ENCODE measurements around the gene OOEP.
"Not testable (repeated sequence)": the region's sequence is repeated elsewhere in the genome, so short reads cannot be mapped to it uniquely, and the experiment has no call there.

The OOEP gene

GRCh38 chr6:73382462-73383113 lies 12.9 kb upstream of the OOEP start:
- H3K9me2 ChIP-seq (replicated peaks; ENCODE audit: insufficient read depth, low read length): no peaks in the 10 kb centered on the region
- H3K4me1 ChIP-seq (ENCODE audit: low read length): no peaks in the 10 kb centered on the region
- H2AFZ ChIP-seq (ENCODE audit: low read length): no peak overlapping the region
- H3K36me3 ChIP-seq (replicated peaks; ENCODE audit: insufficient read depth, low read length): no peaks in the 10 kb centered on the region
- H3K27ac ChIP-seq (ENCODE audit: low read length): no peak overlapping the region
- no peaks in the 10 kb centered on the region for H3K27me3 ChIP-seq (replicated peaks; ENCODE audit: insufficient read depth, low read length)
- H3F3A ChIP-seq (ENCODE audit: insufficient read depth, low read length): no peaks in the 10 kb centered on the region
- no peaks in the 10 kb centered on the region for H3K9me3 ChIP-seq (replicated peaks; ENCODE audit: insufficient read depth, low read length)
- TF ChIP-seq EZH2 (optimal IDR thresholded peaks at IDR 0.05; ENCODE audit: low read depth, low read length): no peak
- no peak for TF ChIP-seq EZH2phosphoT487 (IDR thresholded peaks at IDR 0.05; ENCODE audit: low read length)
- no peak for TF ChIP-seq CTCF (IDR thresholded peaks at IDR 0.05; ENCODE audit: low read length)
- no peak overlapping the region for H3K4me2 ChIP-seq (ENCODE audit: low read depth, low read length)
- no peaks in the 10 kb centered on the region for H3K79me2 ChIP-seq (ENCODE audit: low read length)
- no peaks in the 10 kb centered on the region for H4K20me1 ChIP-seq (ENCODE audit: insufficient read depth, low read length)
- no peak overlapping the region for H3K9ac ChIP-seq (ENCODE audit: low read length)
- no peak for DNase-seq
- H3K4me3 ChIP-seq (ENCODE audit: low read length): no peak overlapping the region

DNA sequence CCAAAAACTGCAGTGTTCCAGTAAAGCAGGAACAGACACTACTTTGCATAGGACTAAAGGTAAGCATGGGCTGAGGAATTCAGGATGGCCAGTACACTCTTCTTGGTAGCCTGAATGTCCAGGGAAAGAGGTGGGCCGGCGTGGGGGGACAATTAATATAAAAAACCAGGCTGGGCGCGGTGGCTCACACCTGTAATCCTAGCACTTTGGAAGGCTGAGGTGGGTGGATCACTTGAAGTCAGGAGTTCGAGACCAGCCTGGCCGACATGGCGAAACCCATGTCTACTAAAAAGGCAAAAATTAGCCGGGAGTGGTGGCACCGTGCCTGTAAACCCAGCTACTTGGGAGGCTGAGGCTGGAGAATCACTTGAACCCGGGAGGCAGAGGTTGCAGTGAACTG lies 11.8 kb upstream of the OOEP start:
- H3K4me2 ChIP-seq (ENCODE audit: low read depth, low read length); H4K20me1 ChIP-seq (ENCODE audit: insufficient read depth, low read length); DNase-seq; H3K4me3 ChIP-seq (ENCODE audit: low read length); H3K27me3 ChIP-seq (replicated peaks; ENCODE audit: insufficient read depth, low read length); H3K27ac ChIP-seq (ENCODE audit: low read length); H3F3A ChIP-seq (ENCODE audit: insufficient read depth, low read length); H3K4me1 ChIP-seq (ENCODE audit: low read length); H3K79me2 ChIP-seq (ENCODE audit: low read length); H3K36me3 ChIP-seq (replicated peaks; ENCODE audit: insufficient read depth, low read length); H3K9ac ChIP-seq (ENCODE audit: low read length); H2AFZ ChIP-seq (ENCODE audit: low read length); H3K9me2 ChIP-seq (replicated peaks; ENCODE audit: insufficient read depth, low read length); H3K9me3 ChIP-seq (replicated peaks; ENCODE audit: insufficient read depth, low read length): not testable (repeated sequence)

GRCh38 chr6:73377225-73377624 lies 7.5 kb upstream of the OOEP start:
- no peak for TF ChIP-seq EZH2 (optimal IDR thresholded peaks at IDR 0.05; ENCODE audit: low read depth, low read length)
- TF ChIP-seq EZH2phosphoT487 (IDR thresholded peaks at IDR 0.05; ENCODE audit: low read length): no peak
- TF ChIP-seq CTCF (IDR thresholded peaks at IDR 0.05; ENCODE audit: low read length): no peak
- Histone ChIP-seq H3K9me3 (replicated peaks; ENCODE audit: insufficient read depth, low read length) (no peaks in the 10 kb centered on the region), H3K36me3 (replicated peaks; ENCODE audit: insufficient read depth, low read length) (no peaks in the 10 kb centered on the region), H3K27me3 (replicated peaks; ENCODE audit: insufficient read depth, low read length) (no peaks in the 10 kb centered on the region), H3K4me3 (ENCODE audit: low read length) (no peak overlapping the region), H3K27ac (ENCODE audit: low read length) (no peak overlapping the region), H3F3A (ENCODE audit: insufficient read depth, low read length) (no peaks in the 10 kb centered on the region), H3K79me2 (ENCODE audit: low read length) (no peaks in the 10 kb centered on the region), H3K9ac (ENCODE audit: low read length) (no peak overlapping the region), H3K4me1 (ENCODE audit: low read length) (no peaks in the 10 kb centered on the region), H3K4me2 (ENCODE audit: low read depth, low read length) (no peak overlapping the region), H3K9me2 (replicated peaks; ENCODE audit: insufficient read depth, low read length) (no peaks in the 10 kb centered on the region), H2AFZ (ENCODE audit: low read length) (no peak overlapping the region), H4K20me1 (ENCODE audit: insufficient read depth, low read length) (no peaks in the 10 kb centered on the region)
- no peak for DNase-seq

DNA sequence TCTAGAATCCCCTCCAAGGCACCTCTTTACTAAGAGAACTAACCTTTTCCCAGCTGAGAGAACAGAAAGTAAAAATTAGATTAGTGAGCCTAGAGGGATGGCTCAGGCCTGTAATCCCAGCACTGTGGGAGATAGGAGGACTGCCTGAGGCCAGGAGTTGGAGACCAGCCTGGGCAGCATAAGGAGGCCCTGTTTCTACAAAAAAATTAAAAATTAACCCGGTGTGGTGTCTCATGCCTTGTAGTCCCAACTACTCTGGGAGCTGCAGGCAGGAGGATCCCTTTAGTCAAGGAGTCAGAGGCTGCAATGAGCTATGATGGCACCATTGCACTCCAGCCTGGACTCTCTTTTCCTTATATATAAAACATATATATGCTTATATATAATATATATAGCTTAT lies 5.5 kb upstream of the OOEP start:
- H3K4me2 ChIP-seq (ENCODE audit: low read depth, low read length): no peak overlapping the region
- no peak for DNase-seq

More for the DNA sequence above, 5.5 kb upstream of the OOEP start:
- no peaks in the 10 kb centered on the region for H3K4me1 ChIP-seq (ENCODE audit: low read length)
- H3K9me2 ChIP-seq (replicated peaks; ENCODE audit: insufficient read depth, low read length): no peaks in the 10 kb centered on the region
- H3K9ac ChIP-seq (ENCODE audit: low read length): no peak overlapping the region
- H3K9me3 ChIP-seq (replicated peaks; ENCODE audit: insufficient read depth, low read length): no peaks in the 10 kb centered on the region
- H3F3A ChIP-seq (ENCODE audit: insufficient read depth, low read length): no peaks in the 10 kb centered on the region
- H3K4me3 ChIP-seq (ENCODE audit: low read length): no peak overlapping the region
- no peak for TF ChIP-seq CTCF (IDR thresholded peaks at IDR 0.05; ENCODE audit: low read length)
- TF ChIP-seq EZH2phosphoT487 (IDR thresholded peaks at IDR 0.05; ENCODE audit: low read length): no peak
- TF ChIP-seq EZH2 (optimal IDR thresholded peaks at IDR 0.05; ENCODE audit: low read depth, low read length): no peak
- no peak overlapping the region for H3K27ac ChIP-seq (ENCODE audit: low read length)
- H3K27me3 ChIP-seq (replicated peaks; ENCODE audit: insufficient read depth, low read length): no peaks in the 10 kb centered on the region
- no peaks in the 10 kb centered on the region for H3K79me2 ChIP-seq (ENCODE audit: low read length)
- H4K20me1 ChIP-seq (ENCODE audit: insufficient read depth, low read length): no peaks in the 10 kb centered on the region
- H2AFZ ChIP-seq (ENCODE audit: low read length): no peak overlapping the region
- no peaks in the 10 kb centered on the region for H3K36me3 ChIP-seq (replicated peaks; ENCODE audit: insufficient read depth, low read length)

All from MM.1S (cell line).